ENCODE data around the gene KLHL3. TPM values are rescaled to one million over a fixed set of nuclear protein-coding genes. Genes with fewer than 3 reads are reported as not detected.

KLHL3 gene
- total RNA-seq, 1 donor from 2014 or later: 16.8 TPM

DNA sequence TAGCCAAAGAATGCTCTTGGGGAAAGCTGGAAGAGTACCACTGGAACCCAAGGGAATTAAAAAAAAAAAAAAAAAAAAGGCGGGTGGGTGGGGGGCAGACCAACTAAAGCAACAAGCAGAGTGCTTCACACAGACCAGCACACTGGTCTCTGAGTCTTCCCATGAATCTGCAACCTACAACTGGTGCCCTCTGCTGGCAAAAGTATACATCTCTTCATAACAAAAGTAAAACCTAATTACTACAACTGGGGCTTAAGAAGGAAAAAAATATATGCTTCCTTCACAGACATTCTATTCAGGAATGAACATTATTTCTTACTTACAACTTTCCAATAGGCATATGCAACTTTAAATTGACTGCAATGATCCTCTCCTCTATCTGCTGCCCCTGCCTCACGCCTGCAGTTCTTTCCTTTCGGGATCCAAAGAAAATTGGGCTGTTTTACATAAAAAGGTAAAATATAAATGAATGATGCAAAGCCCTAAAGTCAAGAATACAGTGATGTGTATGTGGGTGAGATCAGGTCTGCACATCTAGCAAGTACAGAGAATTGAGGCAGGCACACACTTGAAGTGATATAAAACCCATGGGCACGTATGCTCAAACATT, 7.2 kb upstream of the KLHL3 start:
- peak; percentile 65 for DNase-seq (ENCODE audit: low spot score)

DNA sequence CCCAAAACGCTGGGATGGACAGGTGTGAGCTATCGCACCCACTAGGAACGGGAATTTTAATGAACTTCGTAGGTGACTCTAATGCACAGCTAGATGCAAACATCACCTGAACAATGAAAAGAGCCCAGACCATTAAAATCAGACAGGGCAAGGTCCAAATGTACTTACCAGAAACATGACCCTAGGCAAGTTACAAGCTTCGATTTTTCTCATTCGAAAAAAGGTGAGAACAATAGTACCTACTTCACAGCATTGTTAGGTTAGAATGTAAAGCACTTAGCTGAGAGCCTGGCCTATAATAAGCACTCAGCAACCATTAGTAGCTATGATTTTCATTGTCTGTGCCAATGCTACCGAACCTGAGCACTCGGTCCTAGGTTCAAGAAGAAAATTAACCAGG, 5.8 kb upstream of the KLHL3 start:
- no peak for DNase-seq (ENCODE audit: low spot score)

DNA sequence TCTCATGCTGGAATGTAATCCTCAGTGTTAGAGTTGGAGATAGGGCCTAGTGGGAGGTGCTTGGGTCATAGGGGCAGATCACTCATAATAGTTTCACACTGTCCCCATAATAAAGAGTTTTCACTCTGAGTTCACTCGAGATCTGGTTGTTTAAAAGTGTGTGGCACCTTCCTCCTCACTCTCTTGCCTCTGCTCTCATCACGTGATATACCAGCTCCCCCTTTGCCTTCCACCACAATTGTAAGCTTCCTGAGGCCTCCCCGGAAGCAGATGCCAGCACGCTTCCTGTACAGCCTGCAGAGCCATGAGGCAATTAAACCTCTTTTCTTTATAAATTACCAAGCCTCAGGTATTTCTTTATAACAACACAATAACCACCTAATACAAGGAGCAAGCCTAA, 3.8 kb upstream of the KLHL3 start:
- no peak for DNase-seq (ENCODE audit: low spot score)

DNA sequence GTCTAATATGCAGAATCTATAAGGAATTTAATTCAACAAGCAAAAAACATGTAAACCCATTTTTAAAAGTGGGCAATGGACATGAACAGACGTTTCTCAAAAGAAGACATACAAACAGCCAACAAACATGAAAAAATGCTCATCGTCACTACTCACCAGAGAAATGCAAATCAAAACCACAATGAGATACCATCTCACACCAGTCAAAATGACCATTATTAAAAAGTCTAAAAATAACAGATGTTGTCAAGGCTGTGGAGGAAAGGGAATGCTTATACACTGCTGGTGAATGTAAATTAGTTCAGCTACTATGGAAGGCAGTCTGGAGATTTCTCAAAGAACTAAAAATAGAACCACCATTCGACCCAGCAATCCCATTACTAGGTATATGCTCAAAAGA, 3.1 kb upstream of the KLHL3 start:
- DNase-seq (ENCODE audit: low spot score): no peak

DNA sequence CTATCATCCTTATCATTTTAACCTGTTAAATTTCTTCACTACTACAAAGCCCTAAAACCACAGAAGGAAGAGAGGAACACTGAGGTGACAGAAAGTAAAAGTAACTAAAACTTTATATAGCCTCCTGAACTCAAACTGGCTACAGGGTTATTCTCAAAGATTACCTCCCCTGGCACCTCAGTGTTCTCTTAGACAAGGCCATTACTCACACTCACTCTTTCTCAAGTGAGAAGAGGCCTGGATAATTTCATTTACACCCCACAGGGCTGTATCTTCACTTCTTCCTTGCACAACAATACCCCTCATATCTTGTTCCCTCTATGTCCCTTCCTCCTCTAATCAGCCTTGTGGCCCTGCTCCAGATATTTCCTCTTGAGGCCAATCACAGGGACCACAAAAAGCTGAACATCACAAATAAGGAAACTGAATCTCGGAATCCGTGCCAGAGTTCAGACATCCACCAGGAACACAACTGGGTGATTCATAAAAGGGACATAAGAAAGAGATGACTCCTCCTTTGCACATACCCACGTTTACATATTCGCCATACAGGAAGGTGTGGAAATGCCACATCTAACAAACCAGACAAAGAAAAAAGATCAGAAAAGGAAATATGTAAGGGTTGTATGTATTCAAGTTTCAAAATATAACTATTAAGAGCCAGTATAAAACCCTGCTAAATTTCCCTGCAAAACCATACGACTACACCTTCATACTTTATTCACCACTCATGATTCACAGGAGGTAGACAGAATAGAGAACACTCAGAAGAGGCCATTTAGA, 1.7 kb upstream of the KLHL3 start:
- peak; percentile 64 for DNase-seq (ENCODE audit: low spot score)

DNA sequence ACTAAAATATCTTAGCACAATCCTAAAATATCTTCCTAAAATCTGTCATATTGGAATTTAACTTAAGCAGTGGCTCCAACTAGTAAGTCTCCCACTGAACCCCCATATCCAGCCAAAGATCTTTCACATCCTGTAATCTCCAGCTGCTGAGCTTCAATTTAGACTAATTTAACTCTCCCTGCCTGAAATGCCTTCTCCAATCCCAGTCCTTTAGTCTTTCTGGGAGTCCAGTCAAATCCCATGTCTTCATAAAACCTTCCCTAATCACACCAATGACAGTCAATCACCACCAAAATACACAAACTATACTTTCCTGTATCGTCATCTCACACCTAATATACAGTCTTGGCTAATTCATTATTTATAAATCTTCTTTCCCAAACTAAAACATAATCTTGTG, 607 bp upstream of the KLHL3 start:
- DNase-seq (ENCODE audit: low spot score): no peak

DNA sequence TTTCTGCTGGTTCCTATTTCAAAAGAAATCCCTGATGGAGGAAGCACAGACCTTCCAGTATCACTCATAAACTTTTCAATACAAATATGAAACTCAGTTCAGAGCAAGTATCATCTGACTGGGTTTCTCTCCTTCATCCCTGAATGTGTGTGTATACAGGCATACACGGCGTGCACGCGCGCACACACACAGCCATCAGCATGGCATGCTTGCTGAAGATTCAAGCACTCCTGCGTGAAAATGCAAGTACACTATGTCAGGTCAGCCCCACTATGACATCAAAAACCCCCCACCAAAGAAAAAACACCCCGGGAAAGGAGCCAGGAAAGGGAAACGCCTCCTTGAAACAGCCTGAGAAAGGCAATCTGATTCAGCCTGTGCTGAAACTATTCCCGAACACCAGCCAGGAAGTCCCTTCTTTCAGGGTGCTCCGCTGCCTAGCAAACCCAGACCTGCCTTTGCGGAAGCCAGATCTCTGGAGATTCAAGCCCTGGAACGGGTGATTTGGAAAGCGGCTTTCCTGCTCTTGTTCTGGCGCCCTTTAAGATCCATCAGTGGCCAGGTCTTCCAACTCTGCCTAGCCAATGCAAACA, 831 bp downstream of the KLHL3 start:
- DNase-seq (ENCODE audit: low spot score): peak; percentile 50

DNA sequence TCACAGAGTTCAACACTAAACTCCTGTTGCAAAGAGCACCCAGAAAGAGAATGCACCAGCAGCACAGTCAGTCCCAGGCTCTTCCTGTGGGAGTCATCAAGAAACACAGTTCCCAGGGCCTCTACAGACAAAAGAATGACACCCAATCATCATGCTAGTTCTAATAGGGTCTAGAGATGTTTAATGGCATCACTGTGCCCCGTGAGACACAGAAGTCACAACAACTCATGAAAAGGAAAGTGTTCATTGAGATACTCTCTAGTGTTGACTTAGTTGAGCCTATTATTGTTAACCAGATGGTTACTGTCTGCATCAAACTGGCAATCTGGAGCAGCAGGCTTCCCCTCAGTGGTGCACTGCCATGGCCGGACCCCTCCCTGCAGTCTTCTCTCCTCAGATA, 1.6 kb downstream of the KLHL3 start:
- no peak for DNase-seq (ENCODE audit: low spot score)

DNA sequence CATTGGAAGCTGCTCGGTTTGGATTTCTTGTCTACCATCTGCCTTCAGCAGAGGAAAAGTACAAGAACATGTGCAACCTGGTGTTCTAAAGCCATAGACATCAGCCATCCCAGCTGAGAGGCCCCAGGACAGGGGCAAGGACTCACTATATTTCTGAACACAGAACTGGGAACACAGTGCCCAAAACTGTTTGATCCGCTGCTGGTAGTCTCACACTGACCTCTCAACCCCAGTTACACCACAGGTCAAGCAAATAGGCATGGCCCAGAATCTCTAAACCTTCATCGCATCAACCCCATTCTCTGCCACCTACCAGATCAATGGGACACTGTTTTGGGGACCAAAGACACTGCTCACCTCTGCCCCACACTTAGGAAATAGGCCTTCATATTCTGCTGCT, 2.0 kb downstream of the KLHL3 start:
- no peak for DNase-seq (ENCODE audit: low spot score)

DNA sequence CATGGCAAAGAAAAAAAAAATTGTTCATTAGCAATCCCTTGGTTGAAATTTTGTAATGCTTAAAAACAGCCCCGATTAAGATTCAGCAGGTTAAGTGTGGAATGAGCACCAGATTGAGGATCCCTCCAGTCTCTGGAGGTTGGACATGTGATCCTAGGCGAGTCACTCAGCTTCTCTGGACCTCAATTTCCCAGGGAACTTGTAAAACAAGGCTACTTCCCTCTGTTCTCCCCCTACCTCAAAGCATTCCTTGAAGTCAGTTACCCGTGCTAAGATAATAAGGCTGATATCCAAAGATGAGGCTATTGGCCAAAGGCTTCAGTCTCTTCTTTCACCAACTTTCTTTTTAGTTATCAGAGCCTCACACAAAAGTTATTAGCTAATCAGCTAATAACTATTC, 2.9 kb downstream of the KLHL3 start:
- DNase-seq (ENCODE audit: low spot score): no peak

DNA sequence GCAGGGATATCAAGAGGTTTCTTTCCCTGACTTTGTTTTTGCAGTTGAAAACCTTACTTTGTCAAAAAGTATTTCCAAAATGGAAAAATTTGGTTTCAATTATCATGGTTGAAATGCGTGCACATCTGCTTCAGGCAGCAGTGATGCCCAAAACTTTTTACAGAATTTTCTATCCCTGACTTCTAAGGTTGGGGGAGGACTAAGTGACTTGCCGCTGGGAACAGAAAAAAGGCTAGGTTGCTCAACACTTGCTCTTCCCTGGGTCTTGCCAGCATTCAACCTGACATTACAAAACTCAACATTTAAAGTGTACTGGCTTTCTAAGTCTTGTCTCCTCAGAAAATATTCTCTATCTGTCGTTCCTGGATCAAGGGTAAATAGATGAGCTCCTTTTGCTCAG, 4.7 kb downstream of the KLHL3 start:
- no peak for DNase-seq (ENCODE audit: low spot score)

DNA sequence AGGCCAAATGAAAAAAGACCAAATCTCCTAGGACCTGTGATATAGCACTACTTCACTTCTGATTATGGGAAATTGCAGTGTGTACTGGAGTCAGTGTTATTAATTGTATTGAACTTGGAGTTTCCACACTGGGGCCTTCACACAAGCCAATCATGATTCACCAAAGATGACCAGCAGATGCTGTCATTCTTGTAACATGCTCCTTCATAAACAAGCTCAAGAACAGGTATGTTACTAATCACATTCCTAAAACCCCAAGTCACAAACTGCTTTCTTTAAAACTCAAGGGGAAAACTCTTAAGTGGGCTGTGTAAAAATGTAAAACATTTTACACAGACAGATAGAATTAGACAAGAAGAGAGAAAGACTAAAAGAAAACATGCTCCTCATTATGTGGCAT, 5.6 kb downstream of the KLHL3 start:
- no peak for DNase-seq (ENCODE audit: low spot score)

DNA sequence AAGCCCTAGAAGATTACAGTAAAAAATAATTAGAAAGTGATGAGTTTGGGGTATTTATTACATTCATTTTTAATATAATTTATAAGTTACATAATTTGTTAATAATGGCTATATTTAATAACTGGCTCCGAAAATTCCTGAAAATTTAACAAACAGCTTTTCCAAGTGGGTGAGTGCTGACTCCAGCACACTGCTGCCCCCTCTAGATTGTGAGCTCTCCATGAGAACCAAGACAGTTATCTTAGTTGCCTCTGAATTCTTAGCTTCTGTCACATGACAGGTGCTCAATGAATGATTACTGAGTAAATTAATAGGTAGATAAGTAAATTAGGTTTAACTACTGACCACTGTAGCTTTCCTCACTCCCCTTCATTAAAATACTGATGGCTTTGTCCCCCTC, 7.8 kb downstream of the KLHL3 start:
- DNase-seq (ENCODE audit: low spot score): no peak

DNA sequence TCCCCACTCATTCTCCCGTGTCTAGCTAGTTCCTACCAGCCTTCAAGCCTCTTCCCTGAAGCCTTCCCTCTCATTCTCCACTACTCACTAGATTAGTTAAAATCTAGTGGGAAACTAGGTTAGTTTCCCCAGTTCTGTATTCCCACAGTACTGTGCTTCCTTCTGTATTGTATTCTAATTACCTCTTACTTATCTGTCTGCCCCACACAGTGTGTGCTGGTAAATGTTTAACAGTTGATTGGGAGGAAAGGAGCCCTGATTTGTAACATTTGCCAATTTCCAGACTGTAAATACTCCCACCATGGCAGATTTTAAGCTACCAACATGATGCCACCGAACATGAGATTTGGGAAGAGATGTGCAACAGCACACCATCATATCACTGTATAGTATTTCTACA, 8.3 kb downstream of the KLHL3 start:
- DNase-seq (ENCODE audit: low spot score): no peak

DNA sequence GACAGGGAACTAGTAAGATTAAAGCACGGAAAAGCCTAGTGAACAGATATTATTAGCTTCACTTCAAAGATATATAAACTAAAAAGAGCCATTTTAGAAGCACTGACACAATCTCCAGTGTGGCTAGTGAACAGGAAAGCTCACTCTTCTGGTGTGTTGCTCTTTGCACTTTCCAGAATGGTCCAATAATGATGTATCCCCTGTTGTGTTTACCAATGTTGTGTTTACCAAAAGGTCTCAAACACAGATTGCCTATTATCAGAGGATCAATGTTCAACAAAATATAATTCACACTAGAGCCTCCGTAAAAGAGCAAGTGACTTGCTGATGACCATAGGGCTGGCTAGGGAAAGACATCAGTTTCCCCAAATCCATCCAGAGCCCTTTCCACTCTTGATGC, 11.6 kb downstream of the KLHL3 start:
- no peak for DNase-seq (ENCODE audit: low spot score)

DNA sequence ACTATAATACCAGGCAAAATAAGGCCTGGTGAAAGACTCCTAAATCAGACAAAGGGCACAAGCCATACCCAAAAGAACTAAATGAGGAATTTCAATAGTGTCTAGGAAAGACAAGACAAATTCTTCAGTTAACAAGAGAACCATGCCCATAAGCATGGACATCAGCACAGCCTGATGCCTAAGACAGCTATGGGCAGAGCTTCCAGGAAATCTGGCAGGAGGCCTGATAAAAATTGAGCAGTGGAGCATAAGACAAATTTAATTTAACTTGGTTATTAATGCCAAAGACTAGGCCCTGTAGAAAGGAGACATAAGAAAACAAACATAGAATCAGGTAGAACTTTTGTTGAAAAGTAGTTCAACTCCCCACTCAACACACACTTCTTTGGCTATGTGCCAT, 17.3 kb downstream of the KLHL3 start:
- no peak for DNase-seq (ENCODE audit: low spot score)

DNA sequence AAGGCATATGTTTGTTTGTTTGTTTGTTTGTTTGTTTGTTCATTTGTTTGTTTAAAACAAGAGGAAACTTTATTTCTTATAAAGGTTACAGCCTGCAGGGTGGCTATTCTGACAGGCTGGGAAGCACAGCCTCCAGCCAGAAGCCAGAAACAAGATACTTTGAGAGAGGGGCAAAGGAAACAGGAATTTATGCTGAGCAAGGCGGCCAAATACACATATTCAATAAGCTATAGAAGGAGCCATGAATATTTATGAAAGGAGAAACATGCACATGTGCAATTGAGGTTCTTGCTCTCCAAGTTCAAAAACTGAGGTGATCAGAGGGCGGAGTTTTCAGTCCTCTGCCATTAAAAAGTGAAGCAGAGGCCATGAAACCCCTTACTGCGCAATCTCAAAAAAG, 19.6 kb downstream of the KLHL3 start:
- DNase-seq (ENCODE audit: low spot score): no peak

DNA sequence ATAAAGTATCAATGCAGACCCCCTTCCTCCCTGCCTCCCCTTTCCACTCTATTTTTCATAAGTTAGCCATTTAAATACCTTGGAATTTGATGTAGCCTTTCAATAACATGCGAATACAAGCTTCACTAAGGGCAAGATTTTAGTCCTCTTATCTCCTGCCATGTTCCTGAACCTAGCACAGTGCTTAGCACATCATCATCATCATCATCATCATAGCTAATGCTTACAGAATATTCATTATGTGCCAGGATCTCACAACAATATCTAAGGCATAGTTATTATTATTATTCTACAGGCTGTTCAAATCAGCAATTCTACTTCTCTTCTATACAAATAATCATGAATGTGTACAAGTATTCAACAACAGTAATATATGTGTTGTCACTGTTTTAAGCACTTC, 20.4 kb downstream of the KLHL3 start:
- no peak for DNase-seq (ENCODE audit: low spot score)

DNA sequence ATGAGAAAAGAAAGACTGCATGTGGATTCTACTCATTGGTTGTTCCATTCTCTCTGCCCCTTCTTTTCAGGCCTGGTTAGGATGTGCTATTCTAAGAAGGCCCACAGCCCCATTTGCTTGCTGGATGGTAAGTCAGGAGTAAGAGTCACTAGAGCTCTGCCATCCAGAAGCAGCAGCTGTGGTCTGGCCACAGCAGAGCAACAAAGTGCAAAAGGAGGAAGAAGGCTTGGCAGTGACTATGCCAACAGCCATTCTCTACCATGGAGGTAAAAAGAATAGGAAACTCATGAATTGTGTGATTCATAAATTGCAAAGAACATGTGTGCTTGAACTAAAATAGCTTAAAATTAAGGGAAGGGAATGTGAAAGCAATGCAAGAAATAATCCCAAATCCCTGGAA, 20.9 kb downstream of the KLHL3 start:
- no peak for DNase-seq (ENCODE audit: low spot score)

DNA sequence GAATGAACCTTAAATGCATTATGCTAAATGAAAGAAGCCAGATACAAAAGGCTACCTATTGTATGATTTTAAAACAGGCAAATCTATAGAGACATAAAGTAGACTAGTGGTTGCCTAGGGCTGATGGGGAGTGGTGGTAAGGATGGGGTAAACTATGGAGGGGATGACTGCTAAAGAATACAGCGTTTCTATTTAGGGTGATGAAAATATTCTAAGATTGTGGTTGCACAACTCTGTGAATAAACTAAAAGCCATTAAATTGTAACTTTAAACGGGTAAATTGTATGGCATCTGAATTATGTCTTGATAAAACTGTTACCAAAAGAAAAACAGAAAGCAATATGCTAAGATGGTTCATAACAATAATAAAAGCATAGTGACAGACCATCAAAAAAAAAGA, 21.4 kb downstream of the KLHL3 start:
- no peak for DNase-seq (ENCODE audit: low spot score)

DNA sequence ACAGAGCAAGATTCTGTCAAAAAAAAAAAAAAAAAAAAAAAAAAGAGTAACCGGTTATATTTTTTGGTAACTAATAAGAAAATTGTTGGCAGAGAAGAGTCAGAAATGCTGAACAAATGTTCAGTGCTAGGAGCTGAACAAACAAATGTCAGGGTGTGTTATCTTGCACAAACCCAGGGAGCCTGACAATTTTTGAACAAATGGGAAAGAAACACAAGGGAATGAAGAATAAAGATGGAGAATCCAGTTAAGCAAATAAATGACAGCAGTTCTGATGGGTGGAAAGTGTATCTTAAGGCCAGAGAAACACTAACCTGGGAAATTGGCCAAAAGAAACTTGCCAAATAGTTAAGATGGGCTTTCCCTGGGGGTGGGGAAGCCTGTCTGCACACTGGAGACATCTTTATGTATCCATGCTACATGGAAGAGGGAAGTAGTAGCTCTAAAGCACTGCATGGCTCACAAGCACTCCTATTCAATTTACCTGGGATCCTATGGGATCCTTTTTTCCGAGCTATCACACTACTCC, 23.7 kb downstream of the KLHL3 start:
- DNase-seq (ENCODE audit: low spot score): no peak

DNA sequence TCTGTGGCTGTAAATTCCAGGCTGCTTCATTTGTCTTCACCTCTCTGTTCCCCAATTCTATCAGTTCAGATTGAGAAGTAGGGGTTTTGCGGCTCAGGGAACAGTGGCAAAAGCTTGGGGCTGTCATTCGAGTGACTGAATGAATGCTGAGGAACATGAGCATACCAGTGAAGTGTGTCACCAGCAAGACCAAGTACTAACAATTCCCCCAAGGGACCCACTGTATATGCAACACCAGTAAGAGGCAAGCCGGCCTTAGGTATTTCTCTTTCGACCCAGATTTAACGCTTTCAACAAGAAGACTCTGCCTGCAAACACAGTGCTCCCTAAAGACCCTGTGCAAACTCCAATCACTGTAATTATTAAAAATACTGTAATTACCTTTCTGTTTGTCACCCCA, 25.8 kb downstream of the KLHL3 start:
- no peak for DNase-seq (ENCODE audit: low spot score)
